ENCODE results near the gene ZAR1L. TPM values are rescaled to one million over a fixed set of nuclear protein-coding genes. Genes with fewer than 3 reads are reported as not detected.

ZAR1L gene
- total RNA-seq, 4 donors from 2014 or later: not detected

DNA sequence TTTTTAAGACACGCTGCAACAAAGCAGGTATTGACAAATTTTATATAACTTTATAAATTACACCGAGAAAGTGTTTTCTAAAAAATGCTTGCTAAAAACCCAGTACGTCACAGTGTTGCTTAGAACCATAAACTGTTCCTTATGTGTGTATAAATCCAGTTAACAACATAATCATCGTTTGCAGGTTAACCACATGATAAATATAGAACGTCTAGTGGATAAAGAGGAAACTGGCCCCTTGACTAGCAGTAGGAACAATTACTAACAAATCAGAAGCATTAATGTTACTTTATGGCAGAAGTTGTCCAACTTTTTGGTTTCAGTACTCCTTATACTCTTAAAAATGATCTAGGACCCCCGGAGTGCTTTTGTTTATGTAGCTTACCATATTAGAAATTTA is 1.3 kb upstream of the ZAR1L start:
- no peaks in the 10 kb centered on the region for H3K9me3 ChIP-seq
- H3K4me3 ChIP-seq: peak overlapping the region in 2 of 4 donors; percentile 73 to 83
- no peaks in the 10 kb centered on the region for H3K27me3 ChIP-seq
- no peaks in the 10 kb centered on the region for H3K36me3 ChIP-seq
- DNase-seq: no peak
- peak overlapping the region in 2 of 4 donors; percentile 87 to 92 for H3K27ac ChIP-seq
- peaks cover 0 to 3% (median 0%) of the 10 kb centered on the region in 4 donors for H3K4me1 ChIP-seq
- TF ChIP-seq POLR2A (IDR thresholded peaks at IDR 0.05): no peak
- TF ChIP-seq, protein P1, sequence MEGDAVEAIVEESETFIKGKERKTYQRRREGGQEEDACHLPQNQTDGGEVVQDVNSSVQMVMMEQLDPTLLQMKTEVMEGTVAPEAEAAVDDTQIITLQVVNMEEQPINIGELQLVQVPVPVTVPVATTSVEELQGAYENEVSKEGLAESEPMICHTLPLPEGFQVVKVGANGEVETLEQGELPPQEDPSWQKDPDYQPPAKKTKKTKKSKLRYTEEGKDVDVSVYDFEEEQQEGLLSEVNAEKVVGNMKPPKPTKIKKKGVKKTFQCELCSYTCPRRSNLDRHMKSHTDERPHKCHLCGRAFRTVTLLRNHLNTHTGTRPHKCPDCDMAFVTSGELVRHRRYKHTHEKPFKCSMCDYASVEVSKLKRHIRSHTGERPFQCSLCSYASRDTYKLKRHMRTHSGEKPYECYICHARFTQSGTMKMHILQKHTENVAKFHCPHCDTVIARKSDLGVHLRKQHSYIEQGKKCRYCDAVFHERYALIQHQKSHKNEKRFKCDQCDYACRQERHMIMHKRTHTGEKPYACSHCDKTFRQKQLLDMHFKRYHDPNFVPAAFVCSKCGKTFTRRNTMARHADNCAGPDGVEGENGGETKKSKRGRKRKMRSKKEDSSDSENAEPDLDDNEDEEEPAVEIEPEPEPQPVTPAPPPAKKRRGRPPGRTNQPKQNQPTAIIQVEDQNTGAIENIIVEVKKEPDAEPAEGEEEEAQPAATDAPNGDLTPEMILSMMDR (IDR thresholded peaks at IDR 0.05): no peak

DNA sequence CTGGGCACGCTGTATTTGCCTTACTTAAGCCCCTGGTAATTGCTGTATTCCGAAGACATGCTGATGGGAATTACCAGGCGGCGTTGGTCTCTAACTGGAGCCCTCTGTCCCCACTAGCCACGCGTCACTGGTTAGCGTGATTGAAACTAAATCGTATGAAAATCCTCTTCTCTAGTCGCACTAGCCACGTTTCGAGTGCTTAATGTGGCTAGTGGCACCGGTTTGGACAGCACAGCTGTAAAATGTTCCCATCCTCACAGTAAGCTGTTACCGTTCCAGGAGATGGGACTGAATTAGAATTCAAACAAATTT is 821 bp upstream of the ZAR1L start:
- no peaks in the 10 kb centered on the region for H3K36me3 ChIP-seq
- H3K4me1 ChIP-seq: peaks cover 0 to 3% (median 0%) of the 10 kb centered on the region in 4 donors
- H3K27ac ChIP-seq: peak overlapping the region; percentile 87 to 99 (median 93)
- peak overlapping the region; percentile 70 to 85 (median 78) for H3K4me3 ChIP-seq
- no peak for DNase-seq
- H3K27me3 ChIP-seq: no peaks in the 10 kb centered on the region
- no peaks in the 10 kb centered on the region for H3K9me3 ChIP-seq
- TF ChIP-seq, protein P1 (IDR thresholded peaks at IDR 0.05): no peak
- no peak for TF ChIP-seq POLR2A (IDR thresholded peaks at IDR 0.05)

DNA sequence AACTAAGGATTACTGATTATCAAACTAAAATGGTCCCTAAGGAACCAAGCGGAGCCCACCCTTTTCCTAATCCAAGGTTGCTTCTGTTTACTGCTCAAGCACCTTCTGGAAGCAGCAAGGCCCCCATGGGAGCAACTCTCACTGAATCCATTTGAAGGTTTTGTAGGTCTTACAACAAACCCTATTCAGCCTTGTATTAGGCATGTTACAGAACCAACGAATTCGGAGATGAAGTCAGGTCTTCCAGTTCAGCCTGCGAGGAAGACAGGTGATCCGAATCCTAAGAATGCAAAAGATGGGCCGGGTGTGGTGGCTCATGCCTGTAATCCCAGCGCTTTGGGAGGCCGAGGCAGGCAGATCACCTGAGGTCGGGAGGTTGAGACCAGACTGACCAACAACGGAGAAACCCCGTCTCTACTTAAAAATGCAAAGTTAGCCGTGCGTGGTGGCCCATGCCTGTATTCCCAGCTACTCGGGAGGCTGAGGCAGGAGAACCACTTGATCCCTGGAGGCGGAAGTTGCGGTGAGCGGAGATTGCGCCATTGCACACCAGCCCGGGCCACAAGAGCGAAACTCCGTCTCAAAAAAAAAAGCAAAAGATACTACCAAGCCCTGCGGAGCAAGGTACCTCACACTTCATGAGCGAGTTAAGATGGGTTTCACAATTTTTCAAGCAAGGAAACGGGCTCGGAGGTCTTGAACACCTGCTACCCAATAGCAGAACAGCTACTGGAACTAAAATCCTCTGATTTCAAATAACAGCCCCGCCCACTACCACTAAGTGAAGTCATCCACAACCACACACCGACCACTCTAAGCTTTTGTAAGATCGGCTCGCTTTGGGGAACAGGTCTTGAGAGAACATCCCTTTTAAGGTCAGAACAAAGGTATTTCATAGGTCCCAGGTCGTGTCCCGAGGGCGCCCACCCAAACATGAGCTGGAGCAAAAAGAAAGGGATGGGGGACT is 609 bp downstream of the ZAR1L start:
- peaks cover 0 to 3% (median 0%) of the 10 kb centered on the region in 4 donors for H3K4me1 ChIP-seq
- peak; percentile 55 to 73 (median 59) for DNase-seq
- peak overlapping the region; percentile 87 to 99 (median 93) for H3K27ac ChIP-seq
- H3K4me3 ChIP-seq: peak overlapping the region; percentile 70 to 85 (median 78)
- no peaks in the 10 kb centered on the region for H3K36me3 ChIP-seq
- no peaks in the 10 kb centered on the region for H3K27me3 ChIP-seq
- TF ChIP-seq POLR2A (IDR thresholded peaks at IDR 0.05): no peak
- TF ChIP-seq, protein P1 (IDR thresholded peaks at IDR 0.05): no peak
- H3K9me3 ChIP-seq: no peaks in the 10 kb centered on the region

DNA sequence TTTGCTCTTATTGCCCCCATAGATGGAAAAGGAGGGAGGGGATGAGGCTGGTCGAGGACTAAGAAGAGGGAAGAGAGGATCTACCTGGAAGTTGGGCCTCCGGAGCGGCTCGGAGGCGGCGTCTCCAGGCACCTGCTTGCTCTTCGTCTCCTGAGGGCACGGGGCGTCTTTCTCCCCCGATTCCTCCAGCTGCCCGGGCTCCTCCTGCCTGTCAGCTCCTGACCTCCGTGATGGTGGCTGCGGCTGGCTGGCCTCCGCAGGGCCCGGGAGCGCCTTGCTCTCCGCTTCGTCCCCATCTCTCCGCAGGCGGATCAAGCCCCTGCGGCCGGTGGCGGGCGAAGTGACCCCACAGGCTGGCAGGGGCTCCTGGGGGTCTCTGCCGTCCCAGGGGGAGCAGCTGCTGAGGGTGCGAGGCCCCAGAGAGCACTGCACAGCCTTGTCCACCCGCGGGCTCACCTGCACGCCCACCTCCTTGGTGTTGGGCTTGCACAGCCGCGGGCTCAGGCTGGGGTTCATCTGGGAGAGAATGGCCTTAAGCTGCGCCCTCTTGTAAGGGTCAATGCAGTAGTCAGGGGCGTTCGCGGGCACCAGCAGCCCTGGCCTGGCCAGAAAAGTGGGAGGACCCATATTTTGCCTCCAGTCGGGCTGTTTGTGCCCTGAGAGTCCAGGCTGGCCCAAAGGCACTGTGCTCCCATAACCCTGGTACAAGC is 3.8 kb downstream of the ZAR1L start:
- Histone ChIP-seq H3K27ac (no peak overlapping the region), H3K27me3 (no peaks in the 10 kb centered on the region), H3K36me3 (no peaks in the 10 kb centered on the region), H3K4me3 (no peak overlapping the region), H3K4me1 (peaks cover 0 to 3% (median 0%) of the 10 kb centered on the region in 4 donors), H3K9me3 (no peaks in the 10 kb centered on the region)
- DNase-seq: no peak
- no peak for TF ChIP-seq POLR2A (IDR thresholded peaks at IDR 0.05)
- TF ChIP-seq, protein P1 (IDR thresholded peaks at IDR 0.05): no peak

DNA sequence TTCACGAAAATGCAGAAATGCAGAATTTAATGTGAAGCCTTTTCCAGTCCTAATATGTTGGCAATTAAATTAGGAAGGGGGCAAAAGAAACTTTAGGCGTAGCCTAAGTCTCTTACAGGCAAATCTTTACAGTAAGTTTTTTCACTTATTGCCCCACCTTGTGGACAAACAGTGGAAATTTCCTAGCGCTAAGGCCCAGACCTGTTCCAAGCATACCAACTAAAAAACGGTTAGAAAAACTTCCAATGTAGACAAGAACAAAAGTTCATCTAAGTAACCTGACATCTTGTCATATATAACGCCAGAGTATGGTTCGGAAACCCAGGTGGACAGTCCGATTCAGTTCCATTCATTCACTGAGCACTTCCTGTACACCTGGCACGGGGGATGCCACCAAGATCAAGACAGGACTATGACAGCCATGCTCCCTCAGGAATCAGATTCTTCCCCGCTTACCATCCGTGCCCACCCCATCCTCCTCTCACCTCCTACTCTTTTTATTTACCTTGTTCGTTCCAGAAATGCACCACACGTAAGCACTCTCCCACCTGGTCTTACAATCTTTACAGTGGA is 4.9 kb downstream of the ZAR1L start:
- H3K27me3 ChIP-seq: no peaks in the 10 kb centered on the region
- H3K27ac ChIP-seq: peak overlapping the region in 1 of 4 donors; percentile 35
- DNase-seq: no peak
- no peak for TF ChIP-seq POLR2A (IDR thresholded peaks at IDR 0.05)
- TF ChIP-seq, protein P1 (IDR thresholded peaks at IDR 0.05): peak; percentile 58 to 93 (median 79)
- no peaks in the 10 kb centered on the region for H3K36me3 ChIP-seq
- H3K9me3 ChIP-seq: no peaks in the 10 kb centered on the region
- peaks cover 0 to 2% (median 0%) of the 10 kb centered on the region in 4 donors for H3K4me1 ChIP-seq
- H3K4me3 ChIP-seq: peak overlapping the region in 1 of 4 donors; percentile 33

Measured in Peyer's patch (tissue), 4 donors.